HCT116 (cell line): ENCODE results near the gene NFIX. TPM values are rescaled to one million over a fixed set of nuclear protein-coding genes. Genes with fewer than 3 reads are reported as not detected.

Experiments used
- ATAC-seq: fragments of 200-7000 bp; cut with Tn5 transposase; 2 replicates; pipeline ENCODE4 v1.9.1; 2020; ENCODE audit warnings: mild to moderate bottlenecking, moderate library complexity
- BruUV-seq: library from RNA; stranded (reverse); fragments of 400-500 nt; replicated peaks from 2 replicates; lab custom pipeline; 2021; lab: Mats Ljungman, UMichigan
- CTCF ChIA-PET: fragments of 300-600 bp; sonication (Branson Sonifier 250); formaldehyde crosslinking; loops from one replicate; lab custom pipeline; 2021; ENCODE audit warnings: antibody characterized with exemption; lab: Charles Lee
- POLR2A ChIA-PET: fragments of 300-600, 350-600 bp; sonication (Branson Sonifier 250); formaldehyde crosslinking; loops from one replicate; lab custom pipeline; 2021; ENCODE audit warnings: antibody characterized with exemption; lab: Charles Lee
- RAD21 ChIA-PET, 2 experiments: fragments of 300-600 bp; sonication (Branson Sonifier 250); formaldehyde crosslinking; loops; one replicate each; lab custom pipeline; 2023; ENCODE audit warnings: low total read pairs in 2 of 2; ENCODE audit not compliant: uncharacterized antibody in 2 of 2, unreplicated experiment in 2 of 2, low non-redundant PET in 1 of 2; lab: Charles Lee
- DNase-seq: peaks from one replicate; pipeline ENCODE4 v3.0.0-alpha.2; 2010; ENCODE audit warnings: low read depth, low spot score
- H2AFZ ChIP-seq: fragments of 200-600 bp; shearing (Covaris generic), sonication (generic); 2 replicates; pipeline ENCODE4 v1.6.1; 2017; ENCODE audit warnings: low read depth, mixed run types, mixed read lengths, antibody characterized with exemption, low read length; ENCODE audit not compliant: poor library complexity, severe bottlenecking
- H3K27ac ChIP-seq: 2 replicates; pipeline ENCODE4 v1.5.1; 2012; ENCODE audit warnings: low read depth, low read length
- H3K27me3 ChIP-seq: fragments of 200-600 bp; sonication (generic); 2 replicates; pipeline ENCODE4 v1.6.1; 2016; ENCODE audit warnings: mixed run types, low read length, mixed read lengths; ENCODE audit not compliant: insufficient read depth
- H3K36me3 ChIP-seq, 2 experiments: fragments of 200-500 bp in 1 of 2; fragments of 200-600 bp in 1 of 2; sonication (Bioruptor generic) in 1 of 2; sonication (generic) in 1 of 2; 2 replicates each; pipeline versions ENCODE4 v1.5.1 to v1.6.1; 2014 to 2016; ENCODE audit warnings: low read length in 2 of 2, inconsistent platforms in 1 of 2, mixed read lengths in 1 of 2, mixed run types in 1 of 2; ENCODE audit not compliant: insufficient read depth in 2 of 2, control insufficient read depth in 1 of 2
- H3K4me1 ChIP-seq, 2 experiments: fragments of 200-600 bp in 1 of 2; sonication (generic) in 1 of 2; 2 replicates each; pipeline versions ENCODE4 v1.5.1 to v1.6.1; 2012 to 2017; ENCODE audit warnings: low read length in 2 of 2, inconsistent platforms in 1 of 2, mild to moderate bottlenecking in 1 of 2, mixed read lengths in 1 of 2, mixed run types in 1 of 2, moderate library complexity in 1 of 2; ENCODE audit not compliant: insufficient read depth in 2 of 2, control insufficient read depth in 1 of 2
- H3K4me2 ChIP-seq: fragments of 200-600 bp; sonication (generic); 2 replicates; pipeline ENCODE4 v1.6.1; 2017; ENCODE audit warnings: mixed run types, low read length, mixed read lengths
- H3K4me3 ChIP-seq, 2 experiments: fragments of 200-600 bp in 1 of 2; sonication (generic) in 1 of 2; replicated peaks in 1 of 2; 2 replicates each; pipeline ENCODE4 v1.5.1; 2011 to 2016; ENCODE audit warnings: low read length in 2 of 2, control low read depth in 1 of 2, low read depth in 1 of 2, mild to moderate bottlenecking in 1 of 2, mixed read lengths in 1 of 2, mixed run types in 1 of 2
- H3K79me2 ChIP-seq: fragments of 200-600 bp; sonication (generic); 2 replicates; pipeline ENCODE4 v1.6.1; 2017; ENCODE audit warnings: mild to moderate bottlenecking, mixed run types, low read length, moderate library complexity, mixed read lengths; ENCODE audit not compliant: insufficient read depth
- H3K9ac ChIP-seq: fragments of 200-600 bp; sonication (generic); 2 replicates; pipeline ENCODE4 v1.6.1; 2016; ENCODE audit warnings: low read length, mixed read lengths
- H3K9me2 ChIP-seq: fragments of 200-600 bp; sonication (generic), shearing (Covaris generic); 2 replicates; pipeline ENCODE4 v1.6.1; 2017; ENCODE audit warnings: mixed run types, mild to moderate bottlenecking, moderate library complexity; ENCODE audit not compliant: insufficient read depth
- H3K9me3 ChIP-seq, 2 experiments: fragments of 200-500 bp in 1 of 2; fragments of 200-600 bp in 1 of 2; sonication (Bioruptor generic) in 1 of 2; sonication (generic) in 1 of 2; 2 replicates each; pipeline ENCODE4 v1.6.1; 2014 to 2017; ENCODE audit warnings: low read length in 2 of 2, mixed read lengths in 2 of 2, inconsistent platforms in 1 of 2, low read depth in 1 of 2, mild to moderate bottlenecking in 1 of 2, mixed run types in 1 of 2, moderate library complexity in 1 of 2; ENCODE audit not compliant: control insufficient read depth in 1 of 2, insufficient read depth in 1 of 2
- H4K20me1 ChIP-seq: fragments of 200-600 bp; sonication (generic), shearing (Covaris generic); 2 replicates; pipeline ENCODE4 v1.6.1; 2017; ENCODE audit warnings: mixed run types, mild to moderate bottlenecking, moderate library complexity; ENCODE audit not compliant: insufficient read depth
- EGR1 ChIP-seq: IDR thresholded peaks from 2 replicates; pipeline ENCODE4 v1.6.1; 2012; ENCODE audit warnings: low read depth
- ELF1 ChIP-seq: IDR thresholded peaks from 2 replicates; pipeline ENCODE4 v1.6.1; 2012; ENCODE audit warnings: low read depth, borderline replicate concordance
- EZH2 ChIP-seq: fragments of 200-600 bp; sonication (generic); IDR thresholded peaks from 2 replicates; pipeline ENCODE4 v1.6.1; 2017; ENCODE audit warnings: antibody characterized with exemption, mixed run types
- EZH2phosphoT487 ChIP-seq: fragments of 200-600 bp; IDR thresholded peaks from 2 replicates; pipeline ENCODE4 v1.6.1; 2018; ENCODE audit warnings: antibody characterized with exemption, borderline replicate concordance
- FOSL1 ChIP-seq: IDR thresholded peaks from 2 replicates; pipeline ENCODE4 v1.6.1; 2012; ENCODE audit warnings: low read depth
- JUND ChIP-seq: IDR thresholded peaks from 2 replicates; pipeline ENCODE4 v1.6.1; 2012
- MAX ChIP-seq: IDR thresholded peaks from 2 replicates; pipeline ENCODE4 v1.6.1; 2012
- POLR2AphosphoS5 ChIP-seq: IDR thresholded peaks from 2 replicates; pipeline ENCODE4 v1.6.1; 2011; ENCODE audit warnings: mild to moderate bottlenecking, low read depth, low read length, moderate library complexity
- SIN3A ChIP-seq: IDR thresholded peaks from 2 replicates; pipeline ENCODE4 v1.6.1; 2012; ENCODE audit warnings: low read depth
- SP1 ChIP-seq: IDR thresholded peaks from 2 replicates; pipeline ENCODE4 v1.6.1; 2012; ENCODE audit warnings: low read depth
- SRF ChIP-seq: IDR thresholded peaks from 2 replicates; pipeline ENCODE4 v1.6.1; 2012; ENCODE audit warnings: low read depth
- TCF7L2 ChIP-seq: IDR thresholded peaks from 2 replicates; pipeline ENCODE4 v1.7.0; 2011; ENCODE audit warnings: borderline replicate concordance, inconsistent platforms; ENCODE audit not compliant: insufficient read depth, insufficient read length; ENCODE audit errors: extremely low read depth
- intact Hi-C: fragments of 100-400 bp; cut with micrococcal nuclease; formaldehyde crosslinking; loops from 2 replicates; pipeline ENCODE4 v1.10.0; 2022
- total RNA-seq: library from RNA; stranded (reverse); gene quantifications from one replicate; pipeline ENCODE4 v1.2.1, GENCODE V29; 2021; ENCODE audit not compliant: unreplicated experiment
- TF ChIP-seq, protein P1 (sequence below): IDR thresholded peaks from 2 replicates; pipeline ENCODE4 v1.6.1; 2012; ENCODE audit warnings: low read depth
- TF ChIP-seq, protein P2 (sequence below), 3 experiments: fragments of 200-600 bp in 1 of 3; sonication (generic) in 1 of 3; IDR thresholded peaks in 2 of 3; conservative IDR thresholded peaks in 1 of 3; 2 replicates each; pipeline ENCODE4 v1.5.1; 2012 to 2017; ENCODE audit warnings: low read depth in 2 of 3, low read length in 2 of 3, antibody characterized with exemption in 1 of 3, borderline replicate concordance in 1 of 3, control low read depth in 1 of 3, mild to moderate bottlenecking in 1 of 3, mixed read lengths in 1 of 3, mixed run types in 1 of 3, moderate library complexity in 1 of 3; ENCODE audit not compliant: insufficient read depth in 1 of 3
- TF ChIP-seq, protein P3 (sequence below): IDR thresholded peaks from 2 replicates; pipeline ENCODE4 v1.6.1; 2012
- TF ChIP-seq, protein P4 (sequence below): IDR thresholded peaks from 2 replicates; pipeline ENCODE4 v1.6.1; 2011; ENCODE audit warnings: mild to moderate bottlenecking, low read length, moderate library complexity; ENCODE audit not compliant: insufficient replicate concordance; ENCODE audit errors: extremely low read depth

NFIX gene
- total RNA-seq, 1 experiment from 2014 or later: 34.8 TPM

DNA sequence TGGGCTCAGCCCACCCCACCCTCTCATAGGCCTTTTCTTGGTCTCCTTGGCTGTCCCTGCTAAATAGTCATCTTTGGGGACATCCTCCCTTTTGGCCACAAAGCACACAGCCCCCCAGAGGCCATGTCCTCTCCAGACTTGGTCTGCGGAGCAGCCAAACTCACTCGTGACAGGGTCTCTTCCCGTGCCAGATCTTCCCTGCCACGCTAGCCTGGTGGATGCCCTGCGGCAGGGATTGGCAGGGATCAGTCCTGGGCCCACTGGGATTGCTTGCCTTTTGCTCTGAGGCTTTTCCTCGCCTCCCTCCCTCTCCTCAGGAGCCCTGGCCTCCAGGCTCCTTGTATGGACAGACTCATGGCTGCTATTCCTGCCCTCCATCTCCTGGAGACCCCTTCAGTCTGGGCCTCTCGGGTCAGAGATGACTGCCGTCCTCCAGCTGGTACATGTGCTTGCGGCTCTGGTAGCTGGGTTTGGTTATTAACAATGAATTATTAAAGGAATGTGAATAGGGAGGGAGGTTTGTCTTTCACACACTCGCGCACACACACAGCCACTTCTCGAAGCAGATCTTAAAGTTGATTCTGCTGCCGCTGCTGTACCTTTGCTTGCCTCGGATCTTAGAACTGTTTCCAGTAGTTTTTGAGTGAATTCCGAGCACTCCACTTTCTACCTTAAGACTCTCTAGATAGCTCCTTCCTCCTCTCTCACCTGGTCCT lies 45.1 kb downstream of the NFIX start:
- Histone ChIP-seq H3K27me3 (no peaks in the 10 kb centered on the region), H3K9me2 (no peaks in the 10 kb centered on the region), H2AFZ (no peak overlapping the region), H3K4me1 (peaks cover 22 to 48% of the 10 kb centered on the region in 2 experiments), H3K9me3 (no peaks in the 10 kb centered on the region), H3K4me3 (no peak overlapping the region), H3K36me3 (no peaks in the 10 kb centered on the region), H3K4me2 (no peak overlapping the region), H3K27ac (no peak overlapping the region), H4K20me1 (no peaks in the 10 kb centered on the region), H3K9ac (no peak overlapping the region), H3K79me2 (no peaks in the 10 kb centered on the region)
- ATAC-seq (no peak), DNase-seq (no peak)
- intact Hi-C loops: no loop called here
- TF ChIP-seq, protein P1, sequence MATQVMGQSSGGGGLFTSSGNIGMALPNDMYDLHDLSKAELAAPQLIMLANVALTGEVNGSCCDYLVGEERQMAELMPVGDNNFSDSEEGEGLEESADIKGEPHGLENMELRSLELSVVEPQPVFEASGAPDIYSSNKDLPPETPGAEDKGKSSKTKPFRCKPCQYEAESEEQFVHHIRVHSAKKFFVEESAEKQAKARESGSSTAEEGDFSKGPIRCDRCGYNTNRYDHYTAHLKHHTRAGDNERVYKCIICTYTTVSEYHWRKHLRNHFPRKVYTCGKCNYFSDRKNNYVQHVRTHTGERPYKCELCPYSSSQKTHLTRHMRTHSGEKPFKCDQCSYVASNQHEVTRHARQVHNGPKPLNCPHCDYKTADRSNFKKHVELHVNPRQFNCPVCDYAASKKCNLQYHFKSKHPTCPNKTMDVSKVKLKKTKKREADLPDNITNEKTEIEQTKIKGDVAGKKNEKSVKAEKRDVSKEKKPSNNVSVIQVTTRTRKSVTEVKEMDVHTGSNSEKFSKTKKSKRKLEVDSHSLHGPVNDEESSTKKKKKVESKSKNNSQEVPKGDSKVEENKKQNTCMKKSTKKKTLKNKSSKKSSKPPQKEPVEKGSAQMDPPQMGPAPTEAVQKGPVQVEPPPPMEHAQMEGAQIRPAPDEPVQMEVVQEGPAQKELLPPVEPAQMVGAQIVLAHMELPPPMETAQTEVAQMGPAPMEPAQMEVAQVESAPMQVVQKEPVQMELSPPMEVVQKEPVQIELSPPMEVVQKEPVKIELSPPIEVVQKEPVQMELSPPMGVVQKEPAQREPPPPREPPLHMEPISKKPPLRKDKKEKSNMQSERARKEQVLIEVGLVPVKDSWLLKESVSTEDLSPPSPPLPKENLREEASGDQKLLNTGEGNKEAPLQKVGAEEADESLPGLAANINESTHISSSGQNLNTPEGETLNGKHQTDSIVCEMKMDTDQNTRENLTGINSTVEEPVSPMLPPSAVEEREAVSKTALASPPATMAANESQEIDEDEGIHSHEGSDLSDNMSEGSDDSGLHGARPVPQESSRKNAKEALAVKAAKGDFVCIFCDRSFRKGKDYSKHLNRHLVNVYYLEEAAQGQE: no peak
- TF ChIP-seq EGR1 (no peak), TCF7L2 (no peak), POLR2AphosphoS5 (no peak), EZH2 (no peak), JUND (no peak), MAX (no peak), SP1 (no peak), EZH2phosphoT487 (no peak), SRF (no peak), SIN3A (no peak), ELF1 (no peak), FOSL1 (no peak)
- TF ChIP-seq, protein P2, sequence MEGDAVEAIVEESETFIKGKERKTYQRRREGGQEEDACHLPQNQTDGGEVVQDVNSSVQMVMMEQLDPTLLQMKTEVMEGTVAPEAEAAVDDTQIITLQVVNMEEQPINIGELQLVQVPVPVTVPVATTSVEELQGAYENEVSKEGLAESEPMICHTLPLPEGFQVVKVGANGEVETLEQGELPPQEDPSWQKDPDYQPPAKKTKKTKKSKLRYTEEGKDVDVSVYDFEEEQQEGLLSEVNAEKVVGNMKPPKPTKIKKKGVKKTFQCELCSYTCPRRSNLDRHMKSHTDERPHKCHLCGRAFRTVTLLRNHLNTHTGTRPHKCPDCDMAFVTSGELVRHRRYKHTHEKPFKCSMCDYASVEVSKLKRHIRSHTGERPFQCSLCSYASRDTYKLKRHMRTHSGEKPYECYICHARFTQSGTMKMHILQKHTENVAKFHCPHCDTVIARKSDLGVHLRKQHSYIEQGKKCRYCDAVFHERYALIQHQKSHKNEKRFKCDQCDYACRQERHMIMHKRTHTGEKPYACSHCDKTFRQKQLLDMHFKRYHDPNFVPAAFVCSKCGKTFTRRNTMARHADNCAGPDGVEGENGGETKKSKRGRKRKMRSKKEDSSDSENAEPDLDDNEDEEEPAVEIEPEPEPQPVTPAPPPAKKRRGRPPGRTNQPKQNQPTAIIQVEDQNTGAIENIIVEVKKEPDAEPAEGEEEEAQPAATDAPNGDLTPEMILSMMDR (IDR thresholded peaks at IDR 0.05 in 2 of 3, conservative IDR thresholded peaks at IDR 0.05 in 1 of 3; ENCODE audit: borderline replicate concordance in 1 of 3, insufficient read depth in 1 of 3, low read depth in 2 of 3, low read length in 2 of 3): no peak
- TF ChIP-seq, protein P3, sequence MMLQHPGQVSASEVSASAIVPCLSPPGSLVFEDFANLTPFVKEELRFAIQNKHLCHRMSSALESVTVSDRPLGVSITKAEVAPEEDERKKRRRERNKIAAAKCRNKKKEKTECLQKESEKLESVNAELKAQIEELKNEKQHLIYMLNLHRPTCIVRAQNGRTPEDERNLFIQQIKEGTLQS: no peak
- TF ChIP-seq, protein P4, sequence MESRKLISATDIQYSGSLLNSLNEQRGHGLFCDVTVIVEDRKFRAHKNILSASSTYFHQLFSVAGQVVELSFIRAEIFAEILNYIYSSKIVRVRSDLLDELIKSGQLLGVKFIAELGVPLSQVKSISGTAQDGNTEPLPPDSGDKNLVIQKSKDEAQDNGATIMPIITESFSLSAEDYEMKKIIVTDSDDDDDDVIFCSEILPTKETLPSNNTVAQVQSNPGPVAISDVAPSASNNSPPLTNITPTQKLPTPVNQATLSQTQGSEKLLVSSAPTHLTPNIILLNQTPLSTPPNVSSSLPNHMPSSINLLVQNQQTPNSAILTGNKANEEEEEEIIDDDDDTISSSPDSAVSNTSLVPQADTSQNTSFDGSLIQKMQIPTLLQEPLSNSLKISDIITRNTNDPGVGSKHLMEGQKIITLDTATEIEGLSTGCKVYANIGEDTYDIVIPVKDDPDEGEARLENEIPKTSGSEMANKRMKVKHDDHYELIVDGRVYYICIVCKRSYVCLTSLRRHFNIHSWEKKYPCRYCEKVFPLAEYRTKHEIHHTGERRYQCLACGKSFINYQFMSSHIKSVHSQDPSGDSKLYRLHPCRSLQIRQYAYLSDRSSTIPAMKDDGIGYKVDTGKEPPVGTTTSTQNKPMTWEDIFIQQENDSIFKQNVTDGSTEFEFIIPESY: no peak
- CTCF ChIA-PET: interaction anchor here (1.3 to 2.3 kb wide), 2 partner anchors 21 to 63 kb away, joined by 3 to 11 read pairs; no protein-coding TSS in a partner anchor
- RAD21 ChIA-PET: no interaction called here
- BruUV-seq: no TSS peak
- POLR2A ChIA-PET: no interaction called here
